Esophagus muscularis mucosa (tissue), 4 donors: Measurements from ENCODE around the gene LRATD1.

Source experiments
- CTCF ChIP-seq, 3 experiments: fragments of 200-600 bp in 2 of 3; fragments of 450-650 bp in 1 of 3; sonication (generic) in 2 of 3; IDR thresholded peaks; one replicate each; pipeline ENCODE4 v1.5.1; 2017 to 2019; ENCODE audit warnings: antibody characterized with exemption in 3 of 3, mild to moderate bottlenecking in 2 of 3, moderate library complexity in 1 of 3
- EP300 ChIP-seq: sonication (generic); formaldehyde crosslinking; IDR thresholded peaks from one replicate; pipeline ENCODE4 v1.6.1; 2017; ENCODE audit warnings: antibody characterized with exemption
- POLR2A ChIP-seq: fragments of 450-650 bp; IDR thresholded peaks from one replicate; pipeline ENCODE4 v1.6.1; 2017; ENCODE audit warnings: antibody characterized with exemption, moderate library complexity, mild to moderate bottlenecking, low read depth
- POLR2AphosphoS5 ChIP-seq, 2 donors: sonication (generic); formaldehyde crosslinking; IDR thresholded peaks; one replicate each; pipeline ENCODE4 v1.6.1; 2017; ENCODE audit warnings: antibody characterized with exemption in 2 of 2

GRCh38 chr2:14631406-14632040, 994 bp upstream of the LRATD1 start:
- no peak for TF ChIP-seq EP300
- TF ChIP-seq CTCF (IDR thresholded peaks at IDR 0.05) = no peak
- TF ChIP-seq POLR2A = no peak
- TF ChIP-seq POLR2AphosphoS5 (IDR thresholded peaks at IDR 0.05) = no peak
